ENCODE measurements around the gene ABCA13.

- TF ChIP-seq POLR2AphosphoS5 (IDR thresholded peaks at IDR 0.05; ENCODE audit: low read depth, low read length) (no peak), POLR2A (IDR thresholded peaks at IDR 0.05; ENCODE audit: low read depth, low read length) (no peak), TAF1 (IDR thresholded peaks at IDR 0.05; ENCODE audit: borderline replicate concordance, low read depth, low read length) (no peak)
Measured at GRCh38 chr7:48505466-48505865, 334.2 kb downstream of the ABCA13 start.

Data from GM12892 (cell line).